Measurements from ENCODE around the gene CNPY4.
A peak's percentile ranks its signal among the peaks of the same experiment; 100 is the strongest.

The CNPY4 gene

GRCh38 chr7:100148559-100149328, 29.3 kb downstream of the CNPY4 start, which contains the start of gene LAMTOR4:
Gene LAMTOR4 (plus strand): TSS chr7:100148918. CDS start chr7:100148973, 55 bp downstream.
- Histone ChIP-seq H2BK12ac (ENCODE audit: low read length in 2 of 2) (peak within 1 kb of the TSS in 1 of 2 experiments; percentile 42), H3K27ac (ENCODE audit: low read length, poor library complexity, severe bottlenecking) (peak within 1 kb of the TSS; percentile 45), H3K9ac (ENCODE audit: low read length) (peak within 1 kb of the TSS; percentile 93), H4K91ac (ENCODE audit: low read length) (peak within 1 kb of the TSS; percentile 90), H3K18ac (ENCODE audit: low read depth in 1 of 2, low read length in 2 of 2) (peak within 1 kb of the TSS; percentile 41 to 96), H3K14ac (ENCODE audit: low read length in 2 of 2) (peak within 1 kb of the TSS in 1 of 2 experiments; percentile 98), H3K9me3 (ENCODE audit: control insufficient read depth, low read length) (no peaks in the 10 kb centered on the region), H3K79me1 (replicated peaks; ENCODE audit: low read length, poor library complexity, severe bottlenecking) (peaks cover 12% of the 10 kb centered on the region), H3K4ac (ENCODE audit: low read depth in 1 of 2, low read length in 2 of 2) (peak within 1 kb of the TSS; percentile 61 to 90), H2AFZ (ENCODE audit: low read depth, low read length) (peak within 1 kb of the TSS; percentile 94), H2BK15ac (ENCODE audit: low read depth, poor library complexity, severe bottlenecking) (peak within 1 kb of the TSS; percentile 8), H2BK5ac (ENCODE audit: low read depth, low read length, poor library complexity, severe bottlenecking) (no peak within 1 kb of the TSS), H3K23ac (ENCODE audit: low read length in 2 of 2) (peak within 1 kb of the TSS in 1 of 2 experiments; percentile 84), H4K8ac (ENCODE audit: low read length) (peak within 1 kb of the TSS; percentile 96), H3K4me1 (ENCODE audit: control insufficient read depth, insufficient read depth, low read depth, low read length) (peaks cover 9% of the 10 kb centered on the region), H3K4me3 (ENCODE audit: insufficient read depth in 1 of 2, low read depth in 1 of 2, low read length in 2 of 2) (peak within 1 kb of the TSS; percentile 82 to 93), H3K27me3 (ENCODE audit: control insufficient read depth in 1 of 2, insufficient read depth in 1 of 2, low read length in 2 of 2) (no peaks in the 10 kb centered on the region), H3K36me3 (ENCODE audit: control insufficient read depth in 1 of 2, insufficient read depth in 2 of 2, low read depth in 1 of 2, low read length in 2 of 2) (peaks cover 12 to 21% of the 10 kb centered on the region in 2 experiments), H3K4me2 (ENCODE audit: low read length, poor library complexity, severe bottlenecking) (peak within 1 kb of the TSS; percentile 82), H2BK120ac (ENCODE audit: low read depth, low read length) (peak within 1 kb of the TSS; percentile 23), H2AK5ac (ENCODE audit: low read length, severe bottlenecking) (peak within 1 kb of the TSS; percentile 53)
- peak; percentile 99 for DNase-seq
- WGBS: under 1% methylated on average over 43 of the region's 46 CpGs

GRCh38 chr7:100152404-100152803, 33.0 kb downstream of the CNPY4 start:
- H4K8ac ChIP-seq (ENCODE audit: low read length): no peak overlapping the region
- no peak overlapping the region for H2AFZ ChIP-seq (ENCODE audit: low read depth, low read length)
- no peaks in the 10 kb centered on the region for H3K27me3 ChIP-seq (ENCODE audit: control insufficient read depth in 1 of 2, insufficient read depth in 1 of 2, low read length in 2 of 2)
- no peak for DNase-seq
- H3K9ac ChIP-seq (ENCODE audit: low read length): no peak overlapping the region
- H2BK15ac ChIP-seq (ENCODE audit: low read depth, poor library complexity, severe bottlenecking): no peak overlapping the region
- no peak overlapping the region for H3K4me3 ChIP-seq (ENCODE audit: insufficient read depth in 1 of 2, low read depth in 1 of 2, low read length in 2 of 2)
- peaks cover 29% of the 10 kb centered on the region for H3K79me1 ChIP-seq (replicated peaks; ENCODE audit: low read length, poor library complexity, severe bottlenecking)
- no peak overlapping the region for H3K4me2 ChIP-seq (ENCODE audit: low read length, poor library complexity, severe bottlenecking)
- no peak overlapping the region for H2BK120ac ChIP-seq (ENCODE audit: low read depth, low read length)
- no peak overlapping the region for H3K4ac ChIP-seq (ENCODE audit: low read depth in 1 of 2, low read length in 2 of 2)
- no peak overlapping the region for H3K14ac ChIP-seq (ENCODE audit: low read length in 2 of 2)
- no peak overlapping the region for H2AK5ac ChIP-seq (ENCODE audit: low read length, severe bottlenecking)
- H2BK12ac ChIP-seq (ENCODE audit: low read length in 2 of 2): no peak overlapping the region
- no peak overlapping the region for H3K27ac ChIP-seq (ENCODE audit: low read length, poor library complexity, severe bottlenecking)
- no peak overlapping the region for H3K18ac ChIP-seq (ENCODE audit: low read depth in 1 of 2, low read length in 2 of 2)
- no peak overlapping the region for H3K23ac ChIP-seq (ENCODE audit: low read length in 2 of 2)
- no peaks in the 10 kb centered on the region for H3K9me3 ChIP-seq (ENCODE audit: control insufficient read depth, low read length)
- no peak overlapping the region for H4K91ac ChIP-seq (ENCODE audit: low read length)
- H2BK5ac ChIP-seq (ENCODE audit: low read depth, low read length, poor library complexity, severe bottlenecking): no peak overlapping the region
- H3K36me3 ChIP-seq (ENCODE audit: control insufficient read depth in 1 of 2, insufficient read depth in 2 of 2, low read depth in 1 of 2, low read length in 2 of 2): peaks cover 43 to 51% of the 10 kb centered on the region in 2 experiments
- peaks cover 28% of the 10 kb centered on the region for H3K4me1 ChIP-seq (ENCODE audit: control insufficient read depth, insufficient read depth, low read depth, low read length)

DNA sequence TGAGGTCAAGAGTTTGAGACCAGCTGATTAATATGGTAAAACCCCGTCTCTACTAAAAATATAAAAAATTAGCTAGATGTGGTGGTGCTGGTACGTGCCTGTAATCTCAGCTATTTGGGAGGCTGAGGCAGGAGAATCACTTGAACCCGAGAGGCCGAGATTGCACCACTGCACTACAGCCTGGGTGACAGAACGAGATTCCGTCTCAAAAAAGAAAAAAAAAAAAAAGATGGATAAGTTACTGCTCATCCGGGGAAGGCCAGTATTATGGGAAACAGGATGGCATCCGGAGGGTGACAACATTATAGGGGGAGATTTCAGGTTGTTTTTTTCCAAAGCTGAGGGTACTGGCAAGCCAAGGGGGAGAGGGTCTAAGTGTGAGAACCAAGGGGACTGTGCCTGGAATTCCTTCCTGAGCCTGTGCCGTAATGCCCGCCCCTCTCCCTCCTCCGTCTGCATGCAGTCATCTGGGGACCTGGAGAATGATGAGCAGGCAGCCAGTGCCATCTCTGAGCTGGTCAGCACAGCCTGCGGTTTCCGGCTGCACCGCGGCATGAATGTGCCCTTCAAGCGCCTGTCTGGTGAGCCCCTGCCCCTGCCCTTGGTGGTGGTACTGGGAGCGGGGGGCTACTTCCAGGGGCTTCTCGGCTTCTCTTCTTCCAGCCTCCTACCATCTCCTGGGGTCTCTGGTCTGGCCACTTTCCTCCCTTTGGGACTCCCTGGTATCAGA, 33.7 kb downstream of the CNPY4 start:
- Histone ChIP-seq H2AFZ (ENCODE audit: low read depth, low read length) (no peak overlapping the region), H3K79me1 (replicated peaks; ENCODE audit: low read length, poor library complexity, severe bottlenecking) (peaks cover 31% of the 10 kb centered on the region), H2AK5ac (ENCODE audit: low read length, severe bottlenecking) (no peak overlapping the region), H3K36me3 (ENCODE audit: control insufficient read depth in 1 of 2, insufficient read depth in 2 of 2, low read depth in 1 of 2, low read length in 2 of 2) (peaks cover 43 to 51% of the 10 kb centered on the region in 2 experiments), H3K18ac (ENCODE audit: low read depth in 1 of 2, low read length in 2 of 2) (no peak overlapping the region), H2BK120ac (ENCODE audit: low read depth, low read length) (no peak overlapping the region), H2BK15ac (ENCODE audit: low read depth, poor library complexity, severe bottlenecking) (no peak overlapping the region), H3K4ac (ENCODE audit: low read depth in 1 of 2, low read length in 2 of 2) (no peak overlapping the region), H4K8ac (ENCODE audit: low read length) (no peak overlapping the region), H4K91ac (ENCODE audit: low read length) (no peak overlapping the region), H3K23ac (ENCODE audit: low read length in 2 of 2) (no peak overlapping the region), H2BK5ac (ENCODE audit: low read depth, low read length, poor library complexity, severe bottlenecking) (no peak overlapping the region), H3K4me2 (ENCODE audit: low read length, poor library complexity, severe bottlenecking) (no peak overlapping the region), H3K9me3 (ENCODE audit: control insufficient read depth, low read length) (no peaks in the 10 kb centered on the region), H2BK12ac (ENCODE audit: low read length in 2 of 2) (no peak overlapping the region), H3K4me3 (ENCODE audit: insufficient read depth in 1 of 2, low read depth in 1 of 2, low read length in 2 of 2) (no peak overlapping the region), H3K14ac (ENCODE audit: low read length in 2 of 2) (no peak overlapping the region), H3K27me3 (ENCODE audit: control insufficient read depth in 1 of 2, insufficient read depth in 1 of 2, low read length in 2 of 2) (no peaks in the 10 kb centered on the region), H3K4me1 (ENCODE audit: control insufficient read depth, insufficient read depth, low read depth, low read length) (peaks cover 33% of the 10 kb centered on the region), H3K27ac (ENCODE audit: low read length, poor library complexity, severe bottlenecking) (no peak overlapping the region), H3K9ac (ENCODE audit: low read length) (no peak overlapping the region)
- DNase-seq: no peak
- 96% methylated on average over 17 of the region's 18 CpGs for WGBS
